Upper lobe of left lung (tissue), 4 donors: Measurements from ENCODE around the gene PLXNA4.

Experiments used
- EP300 ChIP-seq, 4 donors: sonication (generic); formaldehyde crosslinking; IDR thresholded peaks; one replicate each; pipeline ENCODE4 v1.5.1; 2017; ENCODE audit warnings: antibody characterized with exemption in 4 of 4, control low read depth in 2 of 4
- POLR2A ChIP-seq, 4 donors: fragments of 450-650 bp; IDR thresholded peaks; one replicate each; pipeline ENCODE4 v1.5.1; 2016 to 2017; ENCODE audit warnings: antibody characterized with exemption in 4 of 4, mild to moderate bottlenecking in 2 of 4
- POLR2AphosphoS5 ChIP-seq, 2 donors: sonication (generic); formaldehyde crosslinking; IDR thresholded peaks; one replicate each; pipeline ENCODE4 v1.5.1; 2017; ENCODE audit warnings: antibody characterized with exemption in 2 of 2
- TF ChIP-seq, protein P1 (sequence below), 6 experiments: fragments of 450-650 bp in 4 of 6; fragments of 200-600 bp in 2 of 6; sonication (generic) in 2 of 6; IDR thresholded peaks; one replicate each; pipeline ENCODE4 v1.5.1; 2016 to 2019; ENCODE audit warnings: antibody characterized with exemption in 6 of 6

DNA sequence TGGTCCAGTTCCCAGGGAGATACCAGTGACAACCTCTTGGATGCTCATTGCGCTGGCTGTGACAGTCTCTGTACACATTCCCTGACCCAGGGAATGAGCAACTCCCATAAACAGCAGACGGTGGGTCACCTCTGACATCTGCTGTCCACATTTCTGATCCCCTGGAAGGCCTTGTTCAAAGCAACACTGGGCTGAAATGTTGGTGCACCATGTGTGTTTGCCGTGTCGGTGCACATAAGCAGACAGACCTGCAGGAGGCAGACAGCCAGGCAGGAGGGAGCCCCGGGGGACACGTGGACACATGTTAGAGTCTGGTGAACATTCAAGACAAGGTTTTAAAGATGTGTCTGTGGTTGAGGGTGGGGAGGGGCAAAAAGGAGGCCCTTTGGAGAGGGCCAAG is 254.9 kb downstream of the PLXNA4 start:
- TF ChIP-seq, protein P1, sequence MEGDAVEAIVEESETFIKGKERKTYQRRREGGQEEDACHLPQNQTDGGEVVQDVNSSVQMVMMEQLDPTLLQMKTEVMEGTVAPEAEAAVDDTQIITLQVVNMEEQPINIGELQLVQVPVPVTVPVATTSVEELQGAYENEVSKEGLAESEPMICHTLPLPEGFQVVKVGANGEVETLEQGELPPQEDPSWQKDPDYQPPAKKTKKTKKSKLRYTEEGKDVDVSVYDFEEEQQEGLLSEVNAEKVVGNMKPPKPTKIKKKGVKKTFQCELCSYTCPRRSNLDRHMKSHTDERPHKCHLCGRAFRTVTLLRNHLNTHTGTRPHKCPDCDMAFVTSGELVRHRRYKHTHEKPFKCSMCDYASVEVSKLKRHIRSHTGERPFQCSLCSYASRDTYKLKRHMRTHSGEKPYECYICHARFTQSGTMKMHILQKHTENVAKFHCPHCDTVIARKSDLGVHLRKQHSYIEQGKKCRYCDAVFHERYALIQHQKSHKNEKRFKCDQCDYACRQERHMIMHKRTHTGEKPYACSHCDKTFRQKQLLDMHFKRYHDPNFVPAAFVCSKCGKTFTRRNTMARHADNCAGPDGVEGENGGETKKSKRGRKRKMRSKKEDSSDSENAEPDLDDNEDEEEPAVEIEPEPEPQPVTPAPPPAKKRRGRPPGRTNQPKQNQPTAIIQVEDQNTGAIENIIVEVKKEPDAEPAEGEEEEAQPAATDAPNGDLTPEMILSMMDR (IDR thresholded peaks at IDR 0.05), result no peak
- no peak for TF ChIP-seq POLR2A (IDR thresholded peaks at IDR 0.05)
- TF ChIP-seq POLR2AphosphoS5 (IDR thresholded peaks at IDR 0.05), result no peak
- TF ChIP-seq EP300 (IDR thresholded peaks at IDR 0.05), result no peak
